HEK293T (cell line): ENCODE measurements around the gene MKNK1.

Source experiments
- FOXM1 ChIP-seq: fragments of 450-650 bp; IDR thresholded peaks from 2 replicates; pipeline ENCODE4 v1.6.1; 2017; ENCODE audit warnings: mild to moderate bottlenecking, borderline replicate concordance
- ZNF384 ChIP-seq: fragments of 450-650 bp; IDR thresholded peaks from 2 replicates; pipeline ENCODE4 v1.6.1; 2016

GRCh38 chr1:46643368-46643775 is 39.3 kb upstream of the MKNK1 start:
- TF ChIP-seq ZNF384 (no peak), FOXM1 (no peak)
